Lower leg skin (tissue), 3 donors: Measurements from ENCODE around the gene CCNL1.
"Not testable (repeated sequence)": the region's sequence is repeated elsewhere in the genome, so short reads cannot be mapped to it uniquely, and the experiment has no call there.

Experiments used
- CTCF ChIP-seq, 3 donors: fragments of 450-650 bp; IDR thresholded peaks; one replicate each; pipeline ENCODE4 v1.5.1; 2016; ENCODE audit warnings: antibody characterized with exemption in 3 of 3, mild to moderate bottlenecking in 3 of 3, moderate library complexity in 2 of 3
- POLR2A ChIP-seq, 2 donors: fragments of 450-650 bp; IDR thresholded peaks; one replicate each; pipeline ENCODE4 v1.6.1; 2016 to 2017; ENCODE audit warnings: antibody characterized with exemption in 2 of 2, mild to moderate bottlenecking in 1 of 2, moderate library complexity in 1 of 2

- TF ChIP-seq POLR2A, CTCF (IDR thresholded peaks at IDR 0.05): not testable (repeated sequence)
Measured at GRCh38 chr3:157178503-157179364, 18.8 kb upstream of the CCNL1 start.
